GM20000 (cell line): ENCODE results near the gene AKAP8L.
"Not testable (repeated sequence)": the region's sequence is repeated elsewhere in the genome, so short reads cannot be mapped to it uniquely, and the experiment has no call there.

Experiments
- DNase-seq: peaks from one replicate; pipeline ENCODE4 v3.0.0; 2012; ENCODE audit warnings: low spot score
- CTCF ChIP-seq: IDR thresholded peaks from 2 replicates; pipeline ENCODE4 v1.5.1; 2012; ENCODE audit warnings: mild to moderate bottlenecking, control low read depth; ENCODE audit errors: extremely low read depth, missing control alignments

AKAP8L gene

GRCh38 chr19:15365264-15365663 is 53.5 kb downstream of the AKAP8L start:
- no peak for TF ChIP-seq CTCF
- peak; percentile 20 for DNase-seq

GRCh38 chr19:15363791-15364190 is 55.0 kb downstream of the AKAP8L start:
- not testable (repeated sequence) for DNase-seq

GRCh38 chr19:15363048-15363447 is 55.7 kb downstream of the AKAP8L start:
- DNase-seq, result not testable (repeated sequence)

GRCh38 chr19:15360015-15360414 is 58.8 kb downstream of the AKAP8L start:
- DNase-seq, result peak; percentile 58

- no peak for DNase-seq
- no peak for TF ChIP-seq CTCF
Measured at GRCh38 chr19:15358918-15359317, 59.9 kb downstream of the AKAP8L start.

- no peak for DNase-seq
- no peak for TF ChIP-seq CTCF
Measured at GRCh38 chr19:15357906-15358305, 60.9 kb downstream of the AKAP8L start.

GRCh38 chr19:15354566-15355296 is 64.1 kb downstream of the AKAP8L start:
- no peak for DNase-seq
- TF ChIP-seq CTCF, result no peak

- no peak for TF ChIP-seq CTCF
- DNase-seq, result no peak
Measured at GRCh38 chr19:15353908-15354307, 64.9 kb downstream of the AKAP8L start.

GRCh38 chr19:15352535-15352934 is 66.3 kb downstream of the AKAP8L start:
- DNase-seq, result not testable (repeated sequence)

GRCh38 chr19:15341328-15341727 is 77.5 kb downstream of the AKAP8L start:
- not testable (repeated sequence) for DNase-seq
